Endothelial cell of umbilical vein (primary cell): ENCODE data around the gene LHPP.

Experiments used
- EZH2 ChIP-seq: IDR thresholded peaks from 2 replicates; pipeline ENCODE4 v1.6.1; 2012; ENCODE audit warnings: borderline replicate concordance, low read depth, mild to moderate bottlenecking, moderate library complexity, low read length, inconsistent platforms; ENCODE audit not compliant: severe bottlenecking
- JUN ChIP-seq: IDR thresholded peaks from 2 replicates; pipeline ENCODE4 v1.6.1; 2011; ENCODE audit warnings: borderline replicate concordance, low read depth; ENCODE audit not compliant: insufficient read length, insufficient read depth
- MYC ChIP-seq: IDR thresholded peaks from one replicate; pipeline ENCODE4 v1.6.1; 2011; ENCODE audit warnings: mild to moderate bottlenecking, low read depth, low read length
- POLR2A ChIP-seq: IDR thresholded peaks from 2 replicates; pipeline ENCODE4 v1.6.1; 2012; ENCODE audit warnings: low read depth, mild to moderate bottlenecking, control low read depth, low read length
- POLR2AphosphoS5 ChIP-seq: IDR thresholded peaks from 2 replicates; pipeline ENCODE4 v1.6.1; 2012; ENCODE audit warnings: low read depth, mild to moderate bottlenecking, control low read depth, low read length, moderate library complexity; ENCODE audit not compliant: insufficient read depth
- TF ChIP-seq, protein P1 (sequence below), 2 donors: IDR thresholded peaks; 1 replicate in 1 of 2; 2 replicates in 1 of 2; pipeline ENCODE4 v1.5.1; 2011; ENCODE audit warnings: low read length in 2 of 2, mild to moderate bottlenecking in 2 of 2, moderate library complexity in 2 of 2, control low read depth in 1 of 2, inconsistent platforms in 1 of 2, low read depth in 1 of 2; ENCODE audit not compliant: insufficient read depth in 1 of 2; ENCODE audit errors: extremely low read depth in 1 of 2

DNA sequence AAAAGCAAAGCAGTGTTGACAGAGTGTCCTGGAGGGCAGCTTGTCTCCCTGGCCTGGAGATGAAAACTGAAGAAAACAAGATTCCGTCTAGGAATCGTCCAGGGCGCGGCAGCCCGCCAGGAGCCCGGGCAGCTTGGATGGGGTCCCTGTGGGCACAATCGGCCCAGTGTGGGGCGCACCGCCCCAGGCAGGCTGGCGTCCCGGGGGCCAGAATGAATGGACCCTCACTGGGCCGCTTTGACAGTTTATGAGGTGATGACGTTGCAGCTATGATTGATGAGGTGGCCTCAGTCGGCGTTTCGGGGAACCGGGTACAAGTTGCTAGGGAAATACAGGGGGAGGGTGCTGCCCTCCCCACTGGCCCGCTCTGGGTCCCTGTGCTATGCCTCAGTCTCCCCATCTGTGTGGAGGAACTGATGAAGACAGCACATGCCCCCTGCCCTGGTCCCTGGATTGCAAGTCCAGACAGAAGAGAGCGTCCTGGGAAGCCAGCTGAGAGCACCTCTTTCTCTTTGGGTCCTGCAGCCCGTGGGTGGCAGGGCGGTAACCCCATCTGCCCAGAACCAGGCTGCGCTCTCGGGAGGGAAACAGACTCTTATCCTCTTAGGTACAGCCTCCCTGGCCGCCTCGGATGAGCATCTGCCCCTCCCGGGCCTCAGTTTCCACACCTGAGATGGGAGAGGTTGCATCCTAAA lies 131.3 kb downstream of the LHPP start:
- TF ChIP-seq, protein P1, sequence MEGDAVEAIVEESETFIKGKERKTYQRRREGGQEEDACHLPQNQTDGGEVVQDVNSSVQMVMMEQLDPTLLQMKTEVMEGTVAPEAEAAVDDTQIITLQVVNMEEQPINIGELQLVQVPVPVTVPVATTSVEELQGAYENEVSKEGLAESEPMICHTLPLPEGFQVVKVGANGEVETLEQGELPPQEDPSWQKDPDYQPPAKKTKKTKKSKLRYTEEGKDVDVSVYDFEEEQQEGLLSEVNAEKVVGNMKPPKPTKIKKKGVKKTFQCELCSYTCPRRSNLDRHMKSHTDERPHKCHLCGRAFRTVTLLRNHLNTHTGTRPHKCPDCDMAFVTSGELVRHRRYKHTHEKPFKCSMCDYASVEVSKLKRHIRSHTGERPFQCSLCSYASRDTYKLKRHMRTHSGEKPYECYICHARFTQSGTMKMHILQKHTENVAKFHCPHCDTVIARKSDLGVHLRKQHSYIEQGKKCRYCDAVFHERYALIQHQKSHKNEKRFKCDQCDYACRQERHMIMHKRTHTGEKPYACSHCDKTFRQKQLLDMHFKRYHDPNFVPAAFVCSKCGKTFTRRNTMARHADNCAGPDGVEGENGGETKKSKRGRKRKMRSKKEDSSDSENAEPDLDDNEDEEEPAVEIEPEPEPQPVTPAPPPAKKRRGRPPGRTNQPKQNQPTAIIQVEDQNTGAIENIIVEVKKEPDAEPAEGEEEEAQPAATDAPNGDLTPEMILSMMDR (IDR thresholded peaks at IDR 0.05; ENCODE audit: extremely low read depth in 1 of 2, insufficient read depth in 1 of 2, low read depth in 1 of 2, low read length in 2 of 2): no peak
- TF ChIP-seq EZH2 (no peak), POLR2AphosphoS5 (no peak), MYC (no peak), JUN (no peak), POLR2A (no peak)
